Measurements from ENCODE around the gene HOXB5.

Gene HOXB5

DNA sequence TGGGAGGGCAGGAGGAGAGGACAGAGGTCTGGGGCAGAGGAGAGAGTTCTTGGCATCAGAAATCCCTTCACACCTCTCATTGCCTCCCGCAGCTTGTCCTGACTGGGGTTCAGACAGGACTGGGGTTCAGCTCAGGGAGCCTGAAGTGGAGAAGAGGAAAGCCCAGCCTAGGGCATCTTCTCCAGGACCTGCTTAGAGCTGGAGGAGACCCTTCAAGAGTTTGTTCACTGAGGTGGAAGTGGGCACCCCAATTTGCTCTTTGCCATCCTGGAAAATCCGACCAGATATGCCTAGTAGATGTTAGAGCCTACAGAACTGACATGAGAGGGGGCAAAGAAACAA is 5.5 kb downstream of the HOXB5 start:
- no peak for DNase-seq

DNA sequence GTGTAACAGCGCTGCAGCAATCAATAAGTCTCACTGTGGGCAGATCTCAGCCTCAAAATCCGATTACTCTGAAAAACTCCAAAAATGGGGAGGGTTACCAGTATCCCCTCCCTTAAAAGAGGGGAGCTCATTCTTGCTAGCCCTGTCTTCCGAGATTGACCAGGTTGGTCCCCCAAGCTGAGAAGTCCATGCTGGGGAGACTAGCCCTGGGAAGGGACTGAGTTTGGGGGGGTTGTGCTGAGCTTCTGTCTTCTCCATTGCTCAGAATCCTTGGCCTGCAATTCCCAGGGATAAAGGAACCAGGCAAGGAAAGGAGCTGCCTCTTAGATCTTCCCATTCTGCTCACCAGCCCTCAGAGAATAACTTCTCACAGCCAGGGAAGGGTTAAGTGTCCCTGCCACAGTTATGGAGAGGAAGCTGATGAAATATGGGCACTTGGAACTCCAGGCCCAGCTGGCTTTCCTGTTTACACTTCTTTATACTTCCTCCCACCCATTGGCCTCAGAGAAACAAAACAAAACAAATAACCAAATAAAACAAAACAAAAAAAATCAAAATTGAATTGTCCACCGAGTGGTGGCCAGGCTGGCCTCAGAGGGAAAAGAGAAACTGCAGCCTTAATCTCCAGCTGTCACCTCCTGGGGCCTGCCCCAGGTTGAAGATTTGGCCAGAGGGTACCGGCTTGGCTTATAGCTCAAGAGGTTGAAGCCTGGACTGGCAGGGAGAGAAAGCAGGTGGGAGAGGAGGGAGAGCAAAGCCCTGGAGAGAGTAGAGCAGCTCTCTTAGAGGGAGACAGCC is 6.1 kb downstream of the HOXB5 start:
- DNase-seq, result peak; percentile 79

- no peak for DNase-seq
Measured at GRCh38 chr17:48586355-48587258, 7.0 kb downstream of the HOXB5 start.

- DNase-seq, result no peak
Measured at GRCh38 chr17:48584223-48584741, 9.3 kb downstream of the HOXB5 start.

GRCh38 chr17:48583708-48584222 is 9.8 kb downstream of the HOXB5 start:
- DNase-seq, result no peak

DNA sequence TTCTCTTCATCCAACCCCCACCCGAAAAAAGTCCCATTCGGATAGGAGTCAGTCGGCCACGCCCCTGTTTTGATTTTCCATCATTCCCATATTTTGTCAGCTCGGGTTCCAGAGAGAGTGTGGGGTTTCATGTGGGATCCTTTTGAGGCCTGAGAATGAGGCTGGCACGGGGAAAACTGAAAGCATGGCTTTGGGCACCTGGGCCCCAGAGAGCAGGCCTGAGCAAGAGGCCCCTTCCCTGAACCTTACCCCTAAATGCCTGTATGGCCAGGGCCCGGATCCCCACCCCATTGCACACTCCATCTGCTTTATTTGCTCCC is 10.9 kb downstream of the HOXB5 start:
- no peak for DNase-seq

- DNase-seq, result no peak
Measured at GRCh38 chr17:48579760-48580554, 13.6 kb downstream of the HOXB5 start.

DNA sequence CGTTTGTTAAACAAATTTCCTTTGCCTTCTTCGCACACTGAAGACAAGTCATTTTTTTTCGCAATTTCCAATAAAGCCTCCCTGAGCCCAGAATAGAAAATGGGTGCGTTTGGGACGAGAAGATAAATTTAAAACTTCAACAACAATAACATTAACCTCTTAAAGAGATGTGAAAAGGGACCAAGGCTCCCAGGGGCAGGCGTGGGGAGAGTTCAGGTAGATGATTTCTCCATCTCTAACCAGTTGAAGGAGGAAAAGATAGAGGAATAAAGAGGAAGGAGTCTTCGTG is 14.2 kb downstream of the HOXB5 start:
- DNase-seq, result no peak

GRCh38 chr17:48578616-48579470 is 14.7 kb downstream of the HOXB5 start:
- DNase-seq, result no peak

GRCh38 chr17:48577946-48578615 is 15.5 kb downstream of the HOXB5 start, which contains the start of gene HOXB4:
Gene HOXB4, minus strand, starts transcription at chr17:48578350. Its CDS starts 31 bp downstream, at chr17:48578319.
- DNase-seq, result peak; percentile 80

- DNase-seq, result no peak
Measured at GRCh38 chr17:48577330-48577945, 16.1 kb downstream of the HOXB5 start.

GRCh38 chr17:48576479-48577309 is 16.9 kb downstream of the HOXB5 start:
- no peak for DNase-seq

- DNase-seq, result no peak
Measured at GRCh38 chr17:48575673-48576478, 17.7 kb downstream of the HOXB5 start.

GRCh38 chr17:48575066-48575582 is 18.5 kb downstream of the HOXB5 start:
- DNase-seq, result peak; percentile 46

DNA sequence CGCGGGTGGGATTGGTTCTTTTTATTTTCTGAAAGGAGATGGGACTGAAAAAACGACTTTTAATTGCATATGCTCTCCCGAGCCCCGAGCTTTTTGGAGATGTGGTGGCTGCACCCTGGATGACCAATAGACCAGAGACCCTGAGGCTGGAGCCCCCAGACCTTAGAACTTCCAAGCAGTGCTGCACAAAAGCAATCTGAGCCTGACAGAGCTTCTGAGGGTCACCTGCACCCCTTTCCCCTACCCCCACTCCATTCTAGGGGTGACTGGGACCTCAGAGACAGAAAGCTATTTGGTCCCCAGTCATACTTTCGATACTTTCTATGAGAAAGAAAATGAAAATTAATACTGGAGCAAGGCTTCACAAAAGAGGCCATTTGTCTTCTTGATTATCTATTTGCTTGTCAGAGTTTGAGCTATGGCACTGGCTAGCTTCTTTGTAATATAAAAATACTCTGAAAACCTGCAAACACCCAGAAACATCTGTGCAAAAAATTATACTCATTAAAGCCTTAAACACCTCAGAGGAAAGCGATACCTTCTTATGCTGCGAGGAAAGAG is 19.0 kb downstream of the HOXB5 start:
- DNase-seq, result no peak

- no peak for DNase-seq
Measured at GRCh38 chr17:48571826-48572417, 21.7 kb downstream of the HOXB5 start.

- no peak for DNase-seq
Measured at GRCh38 chr17:48571024-48571818, 22.4 kb downstream of the HOXB5 start.

All from NCI-H2081 treated with DMSO at 0.1 percent for 48 hours (cell line).